MM.1S (cell line): ENCODE measurements around the gene SYT17.

Source experiments
- CTCF ChIP-seq: fragments of 300-600 bp; sonication (generic); IDR thresholded peaks from 2 replicates; pipeline ENCODE4 v1.5.1; 2016; ENCODE audit warnings: antibody characterized with exemption, low read length, mixed read lengths
- EZH2 ChIP-seq: fragments of 300-600 bp; sonication (generic); optimal IDR thresholded peaks from 2 replicates; pipeline ENCODE3; 2017; ENCODE audit warnings: low read depth, mild to moderate bottlenecking, antibody characterized with exemption, low read length, mixed read lengths
- EZH2phosphoT487 ChIP-seq: fragments of 300-600 bp; sonication (generic); IDR thresholded peaks from 2 replicates; pipeline ENCODE4 v1.6.1; 2018; ENCODE audit warnings: antibody characterized with exemption, low read length

GRCh38 chr16:19291475-19291874, 123.4 kb downstream of the SYT17 start:
- no peak for TF ChIP-seq CTCF
- TF ChIP-seq EZH2phosphoT487 = no peak
- no peak for TF ChIP-seq EZH2
